ENCODE results near the gene DAPK1.

GRCh38 chr9:87481890-87482855 is 15.5 kb upstream of the DAPK1 start:
- no peak for TF ChIP-seq CTCF (IDR thresholded peaks at IDR 0.05)
- TF ChIP-seq ZFX (IDR thresholded peaks at IDR 0.05; ENCODE audit: borderline replicate concordance): no peak

Measured in 22Rv1 (cell line).